Astrocyte (in vitro differentiated cells and primary cell): ENCODE results near the gene CLEC20A.

ENCODE experiments used
- EZH2 ChIP-seq: IDR thresholded peaks from 2 replicates; pipeline ENCODE4 v1.6.1; 2012; ENCODE audit warnings: mild to moderate bottlenecking, low read length, inconsistent platforms; ENCODE audit not compliant: insufficient read depth
- TF ChIP-seq, protein P1 (sequence below): IDR thresholded peaks from 2 replicates; pipeline ENCODE4 v1.5.1; 2011; ENCODE audit warnings: low read depth, mild to moderate bottlenecking, inconsistent platforms, low read length, moderate library complexity; ENCODE audit not compliant: insufficient read depth

DNA sequence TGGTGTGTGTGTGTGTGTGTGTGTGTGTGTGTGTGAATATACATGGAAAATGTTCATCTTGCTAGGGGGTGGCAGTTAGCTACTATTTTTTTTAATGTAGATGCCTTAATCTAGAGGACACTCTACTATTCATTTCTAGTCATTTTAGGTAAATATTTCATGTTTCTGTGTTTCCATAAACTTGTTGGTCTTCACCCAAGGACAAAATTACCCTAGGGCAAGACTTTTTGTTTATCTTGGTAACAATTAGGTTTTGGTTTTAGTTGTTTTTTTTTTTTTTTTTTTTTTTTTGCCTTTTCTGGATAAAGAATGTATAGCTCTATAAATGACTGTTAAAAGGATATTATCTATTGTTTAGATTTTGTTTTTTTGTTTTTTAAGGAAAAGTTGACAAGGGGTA, 32.2 kb downstream of the CLEC20A start:
- TF ChIP-seq EZH2: no peak
- TF ChIP-seq, protein P1, sequence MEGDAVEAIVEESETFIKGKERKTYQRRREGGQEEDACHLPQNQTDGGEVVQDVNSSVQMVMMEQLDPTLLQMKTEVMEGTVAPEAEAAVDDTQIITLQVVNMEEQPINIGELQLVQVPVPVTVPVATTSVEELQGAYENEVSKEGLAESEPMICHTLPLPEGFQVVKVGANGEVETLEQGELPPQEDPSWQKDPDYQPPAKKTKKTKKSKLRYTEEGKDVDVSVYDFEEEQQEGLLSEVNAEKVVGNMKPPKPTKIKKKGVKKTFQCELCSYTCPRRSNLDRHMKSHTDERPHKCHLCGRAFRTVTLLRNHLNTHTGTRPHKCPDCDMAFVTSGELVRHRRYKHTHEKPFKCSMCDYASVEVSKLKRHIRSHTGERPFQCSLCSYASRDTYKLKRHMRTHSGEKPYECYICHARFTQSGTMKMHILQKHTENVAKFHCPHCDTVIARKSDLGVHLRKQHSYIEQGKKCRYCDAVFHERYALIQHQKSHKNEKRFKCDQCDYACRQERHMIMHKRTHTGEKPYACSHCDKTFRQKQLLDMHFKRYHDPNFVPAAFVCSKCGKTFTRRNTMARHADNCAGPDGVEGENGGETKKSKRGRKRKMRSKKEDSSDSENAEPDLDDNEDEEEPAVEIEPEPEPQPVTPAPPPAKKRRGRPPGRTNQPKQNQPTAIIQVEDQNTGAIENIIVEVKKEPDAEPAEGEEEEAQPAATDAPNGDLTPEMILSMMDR: no peak
